Adrenal gland (tissue), 5 donors: Measurements from ENCODE around the gene NUP133.

Experiments
- POLR2A ChIP-seq, 2 donors: fragments of 450-650 bp; IDR thresholded peaks; one replicate each; pipeline ENCODE4 v1.6.1; 2017; ENCODE audit warnings: antibody characterized with exemption in 2 of 2, mild to moderate bottlenecking in 2 of 2, moderate library complexity in 1 of 2
- TF ChIP-seq, protein P1 (sequence below), 6 experiments: fragments of 450-650 bp in 4 of 6; fragments of 200-600 bp in 2 of 6; sonication (generic) in 1 of 6; IDR thresholded peaks; 1 replicate in 5 of 6; 2 replicates in 1 of 6; pipeline versions ENCODE4 v1.5.1 to v1.8.0; 2016 to 2021; ENCODE audit warnings: antibody characterized with exemption in 6 of 6, mild to moderate bottlenecking in 2 of 6, moderate library complexity in 1 of 6
- donor health status: DM: no; HTN: no; CAD: no.

- TF ChIP-seq POLR2A (IDR thresholded peaks at IDR 0.05): peak in 1 of 2 donors; percentile 21
- TF ChIP-seq, protein P1, sequence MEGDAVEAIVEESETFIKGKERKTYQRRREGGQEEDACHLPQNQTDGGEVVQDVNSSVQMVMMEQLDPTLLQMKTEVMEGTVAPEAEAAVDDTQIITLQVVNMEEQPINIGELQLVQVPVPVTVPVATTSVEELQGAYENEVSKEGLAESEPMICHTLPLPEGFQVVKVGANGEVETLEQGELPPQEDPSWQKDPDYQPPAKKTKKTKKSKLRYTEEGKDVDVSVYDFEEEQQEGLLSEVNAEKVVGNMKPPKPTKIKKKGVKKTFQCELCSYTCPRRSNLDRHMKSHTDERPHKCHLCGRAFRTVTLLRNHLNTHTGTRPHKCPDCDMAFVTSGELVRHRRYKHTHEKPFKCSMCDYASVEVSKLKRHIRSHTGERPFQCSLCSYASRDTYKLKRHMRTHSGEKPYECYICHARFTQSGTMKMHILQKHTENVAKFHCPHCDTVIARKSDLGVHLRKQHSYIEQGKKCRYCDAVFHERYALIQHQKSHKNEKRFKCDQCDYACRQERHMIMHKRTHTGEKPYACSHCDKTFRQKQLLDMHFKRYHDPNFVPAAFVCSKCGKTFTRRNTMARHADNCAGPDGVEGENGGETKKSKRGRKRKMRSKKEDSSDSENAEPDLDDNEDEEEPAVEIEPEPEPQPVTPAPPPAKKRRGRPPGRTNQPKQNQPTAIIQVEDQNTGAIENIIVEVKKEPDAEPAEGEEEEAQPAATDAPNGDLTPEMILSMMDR (IDR thresholded peaks at IDR 0.05): no peak
Observed at GRCh38 chr1:229408458-229409037, 99.6 kb downstream of the NUP133 start.
